ENCODE data around the gene PCDH15. TPM values are rescaled to one million over a fixed set of nuclear protein-coding genes. Genes with fewer than 3 reads are reported as not detected.
A peak's percentile ranks its signal among the peaks of the same experiment; 100 is the strongest.

PCDH15 gene
- total and polyA plus RNA-seq, 2 of the 8 experiments (the other 6 are each of a cell fraction or from before 2014, with no cell fraction given): 0.11 TPM; not detected in 1

DNA sequence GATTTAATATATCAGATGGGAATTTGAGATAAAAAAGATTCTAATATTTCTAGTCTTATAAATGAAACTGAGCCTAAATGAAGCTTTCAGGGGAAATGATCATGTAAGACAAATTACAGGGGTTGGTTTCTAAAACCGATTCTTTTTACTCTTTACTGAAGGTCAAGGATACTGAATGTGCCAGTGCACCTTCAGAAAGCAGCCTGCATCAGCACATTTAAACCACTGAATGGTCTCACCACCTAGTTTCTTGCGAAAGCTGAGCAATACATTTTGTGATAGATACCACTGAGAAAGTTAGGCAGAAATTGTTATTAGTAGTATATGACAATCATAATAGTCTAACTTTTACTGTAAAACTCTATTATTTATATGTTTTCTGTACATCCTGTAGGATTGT lies 180.7 kb downstream of the PCDH15 start:
- Histone ChIP-seq H2BK5ac (ENCODE audit: low read depth, low read length) (no peak overlapping the region), H3K4ac (replicated peaks; ENCODE audit: insufficient read length, low read depth, low read length) (no peak overlapping the region), H2BK12ac (ENCODE audit: low read depth, low read length) (no peak overlapping the region)
- TF ChIP-seq TEAD4 (IDR thresholded peaks at IDR 0.05; ENCODE audit: low read depth, low read length) (no peak), GABPA (IDR thresholded peaks at IDR 0.05; ENCODE audit: borderline replicate concordance, insufficient read depth, low read length) (no peak), YY1 (IDR thresholded peaks at IDR 0.05; ENCODE audit: low read depth, low read length) (no peak), RBBP5 (IDR thresholded peaks at IDR 0.05; ENCODE audit: borderline replicate concordance, low read depth, low read length) (no peak), SP2 (IDR thresholded peaks at IDR 0.05; ENCODE audit: low read length) (no peak), SUZ12 (IDR thresholded peaks at IDR 0.05; ENCODE audit: low read length) (no peak), SAP30 (IDR thresholded peaks at IDR 0.05; ENCODE audit: insufficient read depth, insufficient replicate concordance, low read length) (no peak), FOSL1 (IDR thresholded peaks at IDR 0.05; ENCODE audit: insufficient read depth, low read depth, low read length) (no peak), ASH2L (IDR thresholded peaks at IDR 0.05; ENCODE audit: low read length) (no peak)
- TF ChIP-seq, protein P1, sequence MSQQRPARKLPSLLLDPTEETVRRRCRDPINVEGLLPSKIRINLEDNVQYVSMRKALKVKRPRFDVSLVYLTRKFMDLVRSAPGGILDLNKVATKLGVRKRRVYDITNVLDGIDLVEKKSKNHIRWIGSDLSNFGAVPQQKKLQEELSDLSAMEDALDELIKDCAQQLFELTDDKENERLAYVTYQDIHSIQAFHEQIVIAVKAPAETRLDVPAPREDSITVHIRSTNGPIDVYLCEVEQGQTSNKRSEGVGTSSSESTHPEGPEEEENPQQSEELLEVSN (IDR thresholded peaks at IDR 0.05): no peak

More for the DNA sequence above, 180.7 kb downstream of the PCDH15 start:
- Histone ChIP-seq H3K14ac (ENCODE audit: insufficient read length) (no peak overlapping the region), H3K9me3 (ENCODE audit: insufficient read depth in 2 of 2, low read depth in 1 of 2, low read length in 1 of 2) (no peaks in the 10 kb centered on the region; a peak in 1 of 4 replicates), H3K23ac (ENCODE audit: insufficient read length) (no peak overlapping the region), H3K4me2 (ENCODE audit: insufficient read depth in 1 of 2, low read depth in 2 of 2, low read length in 2 of 2) (no peak overlapping the region), H3K18ac (ENCODE audit: extremely low read depth, low read length) (no peak overlapping the region), H3K4me3 (ENCODE audit: extremely low read depth in 1 of 4, insufficient read depth in 2 of 4, low read depth in 3 of 4, low read length in 4 of 4) (no peak overlapping the region), H4K5ac (ENCODE audit: insufficient read length, low read depth, low read length) (no peak overlapping the region), H2AFZ (ENCODE audit: low read length) (0 out of 2 replicates have a peak overlapping the region, but pooled peaks have one; percentile 2), H2BK15ac (ENCODE audit: low read length) (no peak overlapping the region), H4K91ac (replicated peaks; ENCODE audit: insufficient read length, low read length) (no peak overlapping the region), H2BK120ac (replicated peaks; ENCODE audit: low read depth, low read length) (no peak overlapping the region), H3K27ac (ENCODE audit: low read depth, low read length) (no peak overlapping the region), H3K23me2 (ENCODE audit: low read depth, low read length) (no peaks in the 10 kb centered on the region), H3K36me3 (ENCODE audit: control insufficient read depth in 2 of 4, insufficient read depth in 4 of 4, low read length in 3 of 4) (no peaks in the 10 kb centered on the region; a peak in 1 of 8 replicates), H3K79me1 (ENCODE audit: low read depth, low read length) (no peaks in the 10 kb centered on the region), H2AK5ac (ENCODE audit: low read depth, low read length) (no peak overlapping the region), H4K20me1 (replicated peaks in 1 of 2; ENCODE audit: control insufficient read depth in 1 of 2, insufficient read depth in 2 of 2, low read length in 2 of 2) (no peaks in the 10 kb centered on the region), H3K27me3 (replicated peaks in 1 of 4; ENCODE audit: control insufficient read depth in 3 of 4, extremely low read depth in 1 of 4, insufficient read depth in 3 of 4, low read length in 3 of 4) (no peaks in the 10 kb centered on the region), H2BK20ac (ENCODE audit: low read length) (no peak overlapping the region), H3K4me1 (replicated peaks in 1 of 4; ENCODE audit: control insufficient read depth in 3 of 4, insufficient read depth in 4 of 4, low read length in 3 of 4) (no peaks in the 10 kb centered on the region), H3K56ac (replicated peaks; ENCODE audit: insufficient read length, low read depth, low read length) (no peak overlapping the region), H3K79me2 (ENCODE audit: control insufficient read depth in 1 of 2, insufficient read depth in 2 of 2, low read length in 2 of 2) (no peaks in the 10 kb centered on the region), H3K9ac (replicated peaks in 1 of 4; ENCODE audit: extremely low read depth in 1 of 4, low read depth in 3 of 4, low read length in 3 of 4) (no peak overlapping the region), H4K8ac (ENCODE audit: extremely low read depth, insufficient read depth, low read length) (no peak overlapping the region)
- FAIRE-seq (no peak), DNase-seq (ENCODE audit: low read depth in 1 of 2, low spot score in 2 of 2) (no peak)
- CTCF ChIA-PET (ENCODE audit: partially characterized antibody): no interaction called here
- whole genome bisulfite sequencing, 2 experiments (ENCODE audit: extremely low coverage in 1 of 2, insufficient coverage in 1 of 2, insufficient read length in 1 of 2, insufficient replicate concordance in 2 of 2, low coverage in 1 of 2, low lambda C conversion rate in 2 of 2, missing lambda C conversion rate in 1 of 2): 42% methylated on average over 2 of the region's 2 CpGs; no CpG with 5 or more reads in 1 of the 2 experiments
- POLR2A ChIA-PET (ENCODE audit: partially characterized antibody): no interaction called here
